GM12891 (cell line): ENCODE results near the gene GABRE.

Experiments used
- PAX5 ChIP-seq: IDR thresholded peaks from 2 replicates; pipeline ENCODE4 v1.6.1; 2011; ENCODE audit warnings: low read length, moderate library complexity, mild to moderate bottlenecking; ENCODE audit not compliant: insufficient read depth, severe bottlenecking
- POLR2A ChIP-seq: IDR thresholded peaks from 2 replicates; pipeline ENCODE4 v1.6.1; 2011; ENCODE audit warnings: low read depth, low read length, control low read depth
- POLR2AphosphoS5 ChIP-seq: IDR thresholded peaks from 2 replicates; pipeline ENCODE4 v1.6.1; 2011; ENCODE audit warnings: low read depth, low read length, control low read depth
- POU2F2 ChIP-seq: IDR thresholded peaks from 2 replicates; pipeline ENCODE4 v1.6.1; 2011; ENCODE audit warnings: low read depth, mild to moderate bottlenecking, control low read depth, low read length, moderate library complexity
- SPI1 ChIP-seq: IDR thresholded peaks from 2 replicates; pipeline ENCODE4 v1.6.1; 2011; ENCODE audit warnings: low read depth, low read length, control low read depth
- TAF1 ChIP-seq: IDR thresholded peaks from 2 replicates; pipeline ENCODE4 v1.6.1; 2011; ENCODE audit warnings: low read depth, low read length, control low read depth

- TF ChIP-seq TAF1 (no peak), POLR2A (no peak), SPI1 (no peak), PAX5 (no peak), POLR2AphosphoS5 (no peak), POU2F2 (no peak)
These were observed 1.3 kb downstream of the GABRE start for GRCh38 chrX:151973060-151973661.
